Loucy (cell line): ENCODE results near the gene RAB8B.

Experiments
- EZH2phosphoT487 ChIP-seq: fragments of 200-600 bp; IDR thresholded peaks from 2 replicates; pipeline ENCODE4 v1.6.1; 2018; ENCODE audit warnings: antibody characterized with exemption, mild to moderate bottlenecking, moderate library complexity, borderline replicate concordance
- TF ChIP-seq, protein P1 (sequence below): fragments of 200-600 bp; sonication (generic); conservative IDR thresholded peaks from 2 replicates; pipeline ENCODE4 v1.5.1; 2014; ENCODE audit warnings: mild to moderate bottlenecking, antibody characterized with exemption, low read length

DNA sequence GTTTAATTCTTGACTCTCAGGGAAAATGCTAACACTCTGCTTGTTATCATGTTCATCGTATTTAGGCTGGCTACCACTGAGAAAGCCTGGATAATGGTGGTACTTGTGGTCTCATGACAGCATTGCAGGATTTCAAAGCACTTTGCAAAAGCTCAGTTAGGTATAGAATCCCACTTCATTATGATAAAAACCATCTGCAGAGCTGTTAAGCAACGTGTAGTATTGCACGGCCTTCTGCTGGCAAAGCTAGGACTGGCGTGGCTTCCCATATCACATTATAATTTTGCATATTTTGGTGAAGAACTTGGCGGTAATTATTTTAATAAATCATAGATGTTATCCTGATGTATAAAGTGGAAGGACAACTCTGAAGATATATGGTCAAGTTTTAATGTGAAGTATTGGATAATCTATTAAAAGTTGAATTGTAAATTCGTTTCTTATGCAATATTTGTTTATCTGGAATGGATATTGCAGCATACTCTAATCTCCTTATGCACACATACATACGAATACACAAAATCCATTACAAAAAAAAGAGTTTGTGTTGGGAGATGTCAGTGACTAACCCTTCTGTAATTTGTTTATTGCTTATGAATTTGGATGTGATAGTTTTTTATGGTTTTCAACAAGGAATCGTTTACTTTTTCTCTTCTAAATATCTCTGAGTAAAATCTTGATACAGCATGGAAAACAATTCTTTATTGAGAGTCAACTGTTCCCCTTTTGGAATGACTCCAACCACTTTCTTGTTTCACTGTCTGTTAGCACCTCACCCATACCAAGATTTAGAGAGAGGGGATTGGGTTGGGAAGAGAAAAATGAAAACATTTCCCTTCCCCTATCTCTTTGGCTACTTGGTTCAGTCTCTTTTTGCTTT, 9.2 kb downstream of the RAB8B start:
- TF ChIP-seq, protein P1, sequence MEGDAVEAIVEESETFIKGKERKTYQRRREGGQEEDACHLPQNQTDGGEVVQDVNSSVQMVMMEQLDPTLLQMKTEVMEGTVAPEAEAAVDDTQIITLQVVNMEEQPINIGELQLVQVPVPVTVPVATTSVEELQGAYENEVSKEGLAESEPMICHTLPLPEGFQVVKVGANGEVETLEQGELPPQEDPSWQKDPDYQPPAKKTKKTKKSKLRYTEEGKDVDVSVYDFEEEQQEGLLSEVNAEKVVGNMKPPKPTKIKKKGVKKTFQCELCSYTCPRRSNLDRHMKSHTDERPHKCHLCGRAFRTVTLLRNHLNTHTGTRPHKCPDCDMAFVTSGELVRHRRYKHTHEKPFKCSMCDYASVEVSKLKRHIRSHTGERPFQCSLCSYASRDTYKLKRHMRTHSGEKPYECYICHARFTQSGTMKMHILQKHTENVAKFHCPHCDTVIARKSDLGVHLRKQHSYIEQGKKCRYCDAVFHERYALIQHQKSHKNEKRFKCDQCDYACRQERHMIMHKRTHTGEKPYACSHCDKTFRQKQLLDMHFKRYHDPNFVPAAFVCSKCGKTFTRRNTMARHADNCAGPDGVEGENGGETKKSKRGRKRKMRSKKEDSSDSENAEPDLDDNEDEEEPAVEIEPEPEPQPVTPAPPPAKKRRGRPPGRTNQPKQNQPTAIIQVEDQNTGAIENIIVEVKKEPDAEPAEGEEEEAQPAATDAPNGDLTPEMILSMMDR, result no peak
- no peak for TF ChIP-seq EZH2phosphoT487
